OCI-LY1 (cell line): ENCODE results near the gene ZNF20.

ENCODE experiments used
- CTCF ChIP-seq: fragments of 200-600 bp; sonication (generic), shearing (Covaris generic); IDR thresholded peaks from 2 replicates; pipeline ENCODE4 v1.5.1; 2017; ENCODE audit warnings: mild to moderate bottlenecking, antibody characterized with exemption, low read length, moderate library complexity, mixed read lengths
- EZH2 ChIP-seq: fragments of 200-600 bp; sonication (generic), shearing (Covaris generic); IDR thresholded peaks from 2 replicates; pipeline ENCODE4 v1.8.0; 2017; ENCODE audit warnings: borderline replicate concordance, mixed run types, mild to moderate bottlenecking, antibody characterized with exemption, low read length, moderate library complexity, mixed read lengths

DNA sequence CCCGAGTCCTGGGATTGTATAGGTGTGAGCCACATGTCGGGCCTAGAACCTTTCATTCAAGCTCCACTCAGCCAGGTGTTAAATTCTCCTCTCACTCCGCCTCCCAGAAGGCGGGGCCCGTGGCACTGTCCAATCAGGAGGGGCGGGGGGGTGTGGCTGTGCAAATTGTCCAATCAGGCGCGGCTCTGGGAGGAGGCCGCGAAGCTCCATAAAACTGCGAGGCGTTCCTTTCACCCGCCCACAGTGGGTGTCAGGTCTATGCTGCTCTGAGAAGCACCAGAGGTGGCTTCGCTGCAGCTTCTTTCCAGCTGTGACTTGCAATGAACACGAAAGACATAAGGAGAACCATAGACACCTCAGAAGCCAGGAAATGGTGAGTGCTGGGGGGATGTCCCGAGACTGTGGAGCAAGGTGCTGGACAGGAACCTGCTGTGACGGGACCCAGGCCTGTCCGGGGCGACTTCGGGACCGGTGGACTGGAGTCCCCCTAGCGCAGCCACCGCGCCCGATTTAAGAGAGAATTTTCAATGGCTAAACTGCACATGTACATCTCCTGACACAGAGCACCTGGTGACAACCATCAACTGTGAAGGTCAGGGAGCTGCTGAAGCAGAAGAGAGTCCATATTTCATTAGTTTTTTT is 19.7 kb upstream of the ZNF20 start:
- TF ChIP-seq CTCF (no peak), EZH2 (no peak)
